ENCODE measurements around the gene TGFB3.

GRCh38 chr14:75933712-75934296 is 48.0 kb downstream of the TGFB3 start:
- TF ChIP-seq FOXM1 (IDR thresholded peaks at IDR 0.05; ENCODE audit: borderline replicate concordance) (no peak), ARNT (IDR thresholded peaks at IDR 0.05) (no peak), PKNOX1 (IDR thresholded peaks at IDR 0.05) (no peak), SUZ12 (IDR thresholded peaks at IDR 0.05) (no peak), NFRKB (IDR thresholded peaks at IDR 0.05) (no peak), TARDBP (IDR thresholded peaks at IDR 0.05) (no peak), SP1 (IDR thresholded peaks at IDR 0.05) (no peak)

Data from HEK293T (cell line).